Astrocyte (in vitro differentiated cells and primary cell): ENCODE measurements around the gene MAP1B.

ENCODE experiments used
- CTCF ChIP-seq: IDR thresholded peaks from 2 replicates; pipeline ENCODE4 v1.5.1; 2011; ENCODE audit warnings: low read depth, mild to moderate bottlenecking, inconsistent platforms, low read length, moderate library complexity; ENCODE audit not compliant: insufficient read depth
- EZH2 ChIP-seq: IDR thresholded peaks from 2 replicates; pipeline ENCODE4 v1.6.1; 2012; ENCODE audit warnings: mild to moderate bottlenecking, low read length, inconsistent platforms; ENCODE audit not compliant: insufficient read depth

- TF ChIP-seq CTCF (no peak), EZH2 (no peak)
Measured at GRCh38 chr5:72205431-72206009, 98.2 kb downstream of the MAP1B start.
